GM23338 (cell line): ENCODE results near the gene TEX54. TPM values are rescaled to one million over a fixed set of nuclear protein-coding genes. Genes with fewer than 3 reads are reported as not detected.

Experiments used
- ATAC-seq: fragments of 200-7000 bp; cut with Tn5 transposase; 3 replicates; pipeline ENCODE4 v1.9.1; 2020
- DNase-seq: peaks from one replicate; pipeline ENCODE4 v3.0.0-alpha.2; 2015; ENCODE audit warnings: low spot score
- H2AFZ ChIP-seq: fragments of 200-600 bp; sonication (generic); 2 replicates; pipeline ENCODE4 v1.8.0; 2016; ENCODE audit warnings: antibody characterized with exemption, mild to moderate bottlenecking, moderate library complexity
- H3F3A ChIP-seq: fragments of 200-600 bp; sonication (generic); replicated peaks from 2 replicates; pipeline ENCODE4 v1.8.0; 2017; ENCODE audit warnings: antibody characterized with exemption, mixed run types, low read depth
- H3K27ac ChIP-seq: fragments of 200-600 bp; sonication (generic); 2 replicates; pipeline ENCODE4 v1.6.1; 2016; ENCODE audit warnings: low read depth
- H3K27me3 ChIP-seq: fragments of 200-600 bp; sonication (generic); 2 replicates; pipeline ENCODE4 v1.8.0; 2016; ENCODE audit warnings: mild to moderate bottlenecking, mixed run types, moderate library complexity; ENCODE audit not compliant: insufficient read depth
- H3K36me3 ChIP-seq: fragments of 200-600 bp; sonication (generic); 2 replicates; pipeline ENCODE4 v1.8.0; 2016; ENCODE audit warnings: mild to moderate bottlenecking; ENCODE audit not compliant: insufficient read depth
- H3K4me1 ChIP-seq: fragments of 200-600 bp; sonication (generic); 2 replicates; pipeline ENCODE4 v1.8.0; 2016; ENCODE audit warnings: mild to moderate bottlenecking, moderate library complexity; ENCODE audit not compliant: insufficient read depth
- H3K4me2 ChIP-seq: fragments of 200-600 bp; sonication (generic); 2 replicates; pipeline ENCODE4 v1.7.1; 2017; ENCODE audit warnings: mixed run types
- H3K4me3 ChIP-seq: fragments of 200-600 bp; sonication (generic); 2 replicates; pipeline ENCODE4 v1.6.1; 2016; ENCODE audit warnings: mixed run types
- H3K79me2 ChIP-seq: fragments of 200-600 bp; sonication (generic); replicated peaks from 2 replicates; pipeline ENCODE4 v1.8.0; 2017; ENCODE audit warnings: mild to moderate bottlenecking; ENCODE audit not compliant: insufficient read depth
- H3K9me2 ChIP-seq: fragments of 200-600 bp; sonication (generic); 2 replicates; pipeline ENCODE4 v1.8.0; 2017; ENCODE audit not compliant: insufficient read depth
- H4K20me1 ChIP-seq: fragments of 200-600 bp; sonication (generic); replicated peaks from 2 replicates; pipeline ENCODE4 v1.8.0; 2017; ENCODE audit warnings: mild to moderate bottlenecking; ENCODE audit not compliant: insufficient read depth
- H3K27ac Mint-ChIP-seq: 2 replicates; pipeline ENCODE4 v1.8.0; 2020; ENCODE audit warnings: inconsistent platforms, mild to moderate bottlenecking, moderate library complexity, mixed read lengths
- H3K27me3 Mint-ChIP-seq: 3 replicates; pipeline ENCODE4 v1.8.0; 2022; ENCODE audit warnings: low read depth, mild to moderate bottlenecking, moderate library complexity, mixed read lengths, inconsistent platforms; ENCODE audit not compliant: insufficient read depth, poor library complexity
- H3K36me3 Mint-ChIP-seq: 3 replicates; pipeline ENCODE4 v1.8.0; 2021; ENCODE audit warnings: low read depth, mild to moderate bottlenecking, inconsistent platforms, moderate library complexity, mixed read lengths
- H3K4me1 Mint-ChIP-seq: 3 replicates; pipeline ENCODE4 v1.8.0; 2020; ENCODE audit warnings: mild to moderate bottlenecking, inconsistent platforms, mixed read lengths
- H3K4me3 Mint-ChIP-seq: 3 replicates; pipeline ENCODE4 v1.8.0; 2021; ENCODE audit warnings: moderate library complexity, mild to moderate bottlenecking, inconsistent platforms, mixed read lengths
- H3K9me3 Mint-ChIP-seq: 3 replicates; pipeline ENCODE4 v1.8.0; 2020; ENCODE audit warnings: moderate library complexity, mild to moderate bottlenecking, inconsistent platforms, mixed read lengths
- CREB1 ChIP-seq: fragments of 250-450 bp; sonication (Bioruptor Pico); IDR thresholded peaks from 2 replicates; pipeline ENCODE4 v1.5.0; 2020; ENCODE audit warnings: low read depth, mild to moderate bottlenecking, moderate library complexity
- EZH2 ChIP-seq: fragments of 200-600 bp; sonication (generic); IDR thresholded peaks from one replicate; pipeline ENCODE4 v1.8.0; 2017; ENCODE audit warnings: antibody characterized with exemption, mild to moderate bottlenecking, low read depth; ENCODE audit not compliant: unreplicated experiment
- EZH2phosphoT487 ChIP-seq: fragments of 200-600 bp; sonication (generic); IDR thresholded peaks from one replicate; pipeline ENCODE4 v1.8.1; 2018; ENCODE audit warnings: antibody characterized with exemption; ENCODE audit not compliant: unreplicated experiment
- JUNB ChIP-seq: IDR thresholded peaks from one replicate; pipeline ENCODE4 v1.6.1; 2016; ENCODE audit warnings: antibody characterized with exemption; ENCODE audit not compliant: unreplicated experiment
- NANOG ChIP-seq: IDR thresholded peaks from 2 replicates; pipeline ENCODE4 v1.6.1; 2016; ENCODE audit warnings: antibody characterized with exemption, borderline replicate concordance
- POLR2AphosphoS5 ChIP-seq: IDR thresholded peaks from 2 replicates; pipeline ENCODE4 v1.6.1; 2016; ENCODE audit warnings: antibody characterized with exemption, low read depth
- STAT1 ChIP-seq: IDR thresholded peaks from one replicate; pipeline ENCODE4 v1.6.1; 2016; ENCODE audit warnings: antibody characterized with exemption; ENCODE audit not compliant: unreplicated experiment
- ZNF114 ChIP-seq: fragments of 250-450 bp; sonication (Bioruptor Pico); IDR thresholded peaks from 2 replicates; pipeline ENCODE4 v1.5.0; 2020; ENCODE audit warnings: mild to moderate bottlenecking, moderate library complexity
- ZNF331 ChIP-seq: fragments of 250-450 bp; sonication (Bioruptor Pico); IDR thresholded peaks from 2 replicates; pipeline ENCODE4 v1.5.0; 2020; ENCODE audit warnings: low read depth, mild to moderate bottlenecking, moderate library complexity
- polyA plus RNA-seq: library from polyadenylated mRNA; unstranded; fragments of >200 nt; fragmentation: Nextera tagmentation; extraction: Ambion mirVana; gene quantifications from 2 replicates; pipeline ENCODE4 v1.2.1, GENCODE V29; 2016
- total RNA-seq: library from RNA; depleted of rRNA; stranded (reverse); fragments of >200 nt; shearing (Covaris generic); gene quantifications from 2 replicates; pipeline ENCODE4 v1.2.3, GENCODE V29; 2014
- TF ChIP-seq, protein P1 (sequence below), 2 experiments: fragments of 200-600 bp in 1 of 2; sonication (generic) in 1 of 2; conservative IDR thresholded peaks; 2 replicates each; pipeline versions ENCODE4 v1.5.1 to v1.6.1; 2016 to 2017; ENCODE audit warnings: antibody characterized with exemption in 2 of 2, low read depth in 2 of 2, mild to moderate bottlenecking in 2 of 2, moderate library complexity in 1 of 2
- TF ChIP-seq, protein P2 (sequence below): IDR thresholded peaks from 2 replicates; pipeline ENCODE4 v1.6.1; 2016; ENCODE audit warnings: antibody characterized with exemption
- TF ChIP-seq, protein P3 (sequence below): IDR thresholded peaks from one replicate; pipeline ENCODE4 v1.6.1; 2018; ENCODE audit warnings: antibody characterized with exemption; ENCODE audit not compliant: unreplicated experiment
- TF ChIP-seq, protein P4 (sequence below): fragments of 250-450 bp; sonication (Bioruptor Pico); IDR thresholded peaks from 2 replicates; pipeline ENCODE4 v1.5.0; 2020; ENCODE audit warnings: mild to moderate bottlenecking, moderate library complexity

Gene TEX54
- total and polyA plus RNA-seq, 2 experiments from 2014 or later: 1.9 TPM; not detected in 1

DNA sequence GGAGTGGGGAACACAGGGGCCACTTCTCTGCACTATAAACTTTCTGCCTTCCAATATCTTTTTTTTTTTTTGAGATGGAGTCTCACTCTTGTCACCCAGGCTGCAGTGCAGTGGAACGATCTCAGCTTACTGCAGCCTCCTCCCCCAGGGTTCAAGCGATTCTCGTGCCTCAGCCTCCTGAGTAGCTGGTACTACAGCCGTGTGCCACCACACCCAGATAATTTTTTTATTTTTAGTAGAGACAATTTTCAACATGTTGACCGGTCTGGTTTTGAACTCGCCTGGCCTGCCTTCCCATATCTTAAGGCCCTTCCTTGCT lies 49.7 kb upstream of the TEX54 start:
- Histone ChIP-seq H3F3A (peaks cover 77% of the 10 kb centered on the region), H3K4me3 (peak overlapping the region; percentile 98), H3K27me3 (no peaks in the 10 kb centered on the region), H3K79me2 (peaks cover 90% of the 10 kb centered on the region), H3K9me2 (no peaks in the 10 kb centered on the region), H3K4me2 (peak overlapping the region; percentile 80), H3K36me3 (peaks cover 60% of the 10 kb centered on the region), H3K27ac (peak overlapping the region; percentile 95), H3K4me1 (peaks cover 35% of the 10 kb centered on the region), H4K20me1 (peaks cover 67% of the 10 kb centered on the region), H2AFZ (no peak overlapping the region)
- no peak for ATAC-seq
- peak overlapping the region; percentile 100 for H3K4me3 Mint-ChIP-seq
- H3K27me3 Mint-ChIP-seq: peaks cover 45% of the 10 kb centered on the region
- DNase-seq: no peak
- peaks cover 2% of the 10 kb centered on the region; the same call in 2 of the 3 replicates for H3K9me3 Mint-ChIP-seq
- peaks cover 60% of the 10 kb centered on the region for H3K4me1 Mint-ChIP-seq
- peak overlapping the region; percentile 100 for H3K27ac Mint-ChIP-seq
- peaks cover 99% of the 10 kb centered on the region for H3K36me3 Mint-ChIP-seq
- TF ChIP-seq CREB1 (CRISPR knock-in tag) (no peak), ZNF114 (no peak), STAT1 (no peak), ZNF331 (CRISPR knock-in tag) (no peak), EZH2 (no peak), POLR2AphosphoS5 (no peak), EZH2phosphoT487 (no peak), NANOG (no peak), JUNB (no peak)
- TF ChIP-seq, protein P1, sequence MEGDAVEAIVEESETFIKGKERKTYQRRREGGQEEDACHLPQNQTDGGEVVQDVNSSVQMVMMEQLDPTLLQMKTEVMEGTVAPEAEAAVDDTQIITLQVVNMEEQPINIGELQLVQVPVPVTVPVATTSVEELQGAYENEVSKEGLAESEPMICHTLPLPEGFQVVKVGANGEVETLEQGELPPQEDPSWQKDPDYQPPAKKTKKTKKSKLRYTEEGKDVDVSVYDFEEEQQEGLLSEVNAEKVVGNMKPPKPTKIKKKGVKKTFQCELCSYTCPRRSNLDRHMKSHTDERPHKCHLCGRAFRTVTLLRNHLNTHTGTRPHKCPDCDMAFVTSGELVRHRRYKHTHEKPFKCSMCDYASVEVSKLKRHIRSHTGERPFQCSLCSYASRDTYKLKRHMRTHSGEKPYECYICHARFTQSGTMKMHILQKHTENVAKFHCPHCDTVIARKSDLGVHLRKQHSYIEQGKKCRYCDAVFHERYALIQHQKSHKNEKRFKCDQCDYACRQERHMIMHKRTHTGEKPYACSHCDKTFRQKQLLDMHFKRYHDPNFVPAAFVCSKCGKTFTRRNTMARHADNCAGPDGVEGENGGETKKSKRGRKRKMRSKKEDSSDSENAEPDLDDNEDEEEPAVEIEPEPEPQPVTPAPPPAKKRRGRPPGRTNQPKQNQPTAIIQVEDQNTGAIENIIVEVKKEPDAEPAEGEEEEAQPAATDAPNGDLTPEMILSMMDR (conservative IDR thresholded peaks at IDR 0.05; ENCODE audit: low read depth in 2 of 2): no peak
- TF ChIP-seq, protein P2, sequence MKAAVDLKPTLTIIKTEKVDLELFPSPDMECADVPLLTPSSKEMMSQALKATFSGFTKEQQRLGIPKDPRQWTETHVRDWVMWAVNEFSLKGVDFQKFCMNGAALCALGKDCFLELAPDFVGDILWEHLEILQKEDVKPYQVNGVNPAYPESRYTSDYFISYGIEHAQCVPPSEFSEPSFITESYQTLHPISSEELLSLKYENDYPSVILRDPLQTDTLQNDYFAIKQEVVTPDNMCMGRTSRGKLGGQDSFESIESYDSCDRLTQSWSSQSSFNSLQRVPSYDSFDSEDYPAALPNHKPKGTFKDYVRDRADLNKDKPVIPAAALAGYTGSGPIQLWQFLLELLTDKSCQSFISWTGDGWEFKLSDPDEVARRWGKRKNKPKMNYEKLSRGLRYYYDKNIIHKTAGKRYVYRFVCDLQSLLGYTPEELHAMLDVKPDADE: no peak
- TF ChIP-seq, protein P3, sequence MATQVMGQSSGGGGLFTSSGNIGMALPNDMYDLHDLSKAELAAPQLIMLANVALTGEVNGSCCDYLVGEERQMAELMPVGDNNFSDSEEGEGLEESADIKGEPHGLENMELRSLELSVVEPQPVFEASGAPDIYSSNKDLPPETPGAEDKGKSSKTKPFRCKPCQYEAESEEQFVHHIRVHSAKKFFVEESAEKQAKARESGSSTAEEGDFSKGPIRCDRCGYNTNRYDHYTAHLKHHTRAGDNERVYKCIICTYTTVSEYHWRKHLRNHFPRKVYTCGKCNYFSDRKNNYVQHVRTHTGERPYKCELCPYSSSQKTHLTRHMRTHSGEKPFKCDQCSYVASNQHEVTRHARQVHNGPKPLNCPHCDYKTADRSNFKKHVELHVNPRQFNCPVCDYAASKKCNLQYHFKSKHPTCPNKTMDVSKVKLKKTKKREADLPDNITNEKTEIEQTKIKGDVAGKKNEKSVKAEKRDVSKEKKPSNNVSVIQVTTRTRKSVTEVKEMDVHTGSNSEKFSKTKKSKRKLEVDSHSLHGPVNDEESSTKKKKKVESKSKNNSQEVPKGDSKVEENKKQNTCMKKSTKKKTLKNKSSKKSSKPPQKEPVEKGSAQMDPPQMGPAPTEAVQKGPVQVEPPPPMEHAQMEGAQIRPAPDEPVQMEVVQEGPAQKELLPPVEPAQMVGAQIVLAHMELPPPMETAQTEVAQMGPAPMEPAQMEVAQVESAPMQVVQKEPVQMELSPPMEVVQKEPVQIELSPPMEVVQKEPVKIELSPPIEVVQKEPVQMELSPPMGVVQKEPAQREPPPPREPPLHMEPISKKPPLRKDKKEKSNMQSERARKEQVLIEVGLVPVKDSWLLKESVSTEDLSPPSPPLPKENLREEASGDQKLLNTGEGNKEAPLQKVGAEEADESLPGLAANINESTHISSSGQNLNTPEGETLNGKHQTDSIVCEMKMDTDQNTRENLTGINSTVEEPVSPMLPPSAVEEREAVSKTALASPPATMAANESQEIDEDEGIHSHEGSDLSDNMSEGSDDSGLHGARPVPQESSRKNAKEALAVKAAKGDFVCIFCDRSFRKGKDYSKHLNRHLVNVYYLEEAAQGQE: no peak
- TF ChIP-seq, protein P4, sequence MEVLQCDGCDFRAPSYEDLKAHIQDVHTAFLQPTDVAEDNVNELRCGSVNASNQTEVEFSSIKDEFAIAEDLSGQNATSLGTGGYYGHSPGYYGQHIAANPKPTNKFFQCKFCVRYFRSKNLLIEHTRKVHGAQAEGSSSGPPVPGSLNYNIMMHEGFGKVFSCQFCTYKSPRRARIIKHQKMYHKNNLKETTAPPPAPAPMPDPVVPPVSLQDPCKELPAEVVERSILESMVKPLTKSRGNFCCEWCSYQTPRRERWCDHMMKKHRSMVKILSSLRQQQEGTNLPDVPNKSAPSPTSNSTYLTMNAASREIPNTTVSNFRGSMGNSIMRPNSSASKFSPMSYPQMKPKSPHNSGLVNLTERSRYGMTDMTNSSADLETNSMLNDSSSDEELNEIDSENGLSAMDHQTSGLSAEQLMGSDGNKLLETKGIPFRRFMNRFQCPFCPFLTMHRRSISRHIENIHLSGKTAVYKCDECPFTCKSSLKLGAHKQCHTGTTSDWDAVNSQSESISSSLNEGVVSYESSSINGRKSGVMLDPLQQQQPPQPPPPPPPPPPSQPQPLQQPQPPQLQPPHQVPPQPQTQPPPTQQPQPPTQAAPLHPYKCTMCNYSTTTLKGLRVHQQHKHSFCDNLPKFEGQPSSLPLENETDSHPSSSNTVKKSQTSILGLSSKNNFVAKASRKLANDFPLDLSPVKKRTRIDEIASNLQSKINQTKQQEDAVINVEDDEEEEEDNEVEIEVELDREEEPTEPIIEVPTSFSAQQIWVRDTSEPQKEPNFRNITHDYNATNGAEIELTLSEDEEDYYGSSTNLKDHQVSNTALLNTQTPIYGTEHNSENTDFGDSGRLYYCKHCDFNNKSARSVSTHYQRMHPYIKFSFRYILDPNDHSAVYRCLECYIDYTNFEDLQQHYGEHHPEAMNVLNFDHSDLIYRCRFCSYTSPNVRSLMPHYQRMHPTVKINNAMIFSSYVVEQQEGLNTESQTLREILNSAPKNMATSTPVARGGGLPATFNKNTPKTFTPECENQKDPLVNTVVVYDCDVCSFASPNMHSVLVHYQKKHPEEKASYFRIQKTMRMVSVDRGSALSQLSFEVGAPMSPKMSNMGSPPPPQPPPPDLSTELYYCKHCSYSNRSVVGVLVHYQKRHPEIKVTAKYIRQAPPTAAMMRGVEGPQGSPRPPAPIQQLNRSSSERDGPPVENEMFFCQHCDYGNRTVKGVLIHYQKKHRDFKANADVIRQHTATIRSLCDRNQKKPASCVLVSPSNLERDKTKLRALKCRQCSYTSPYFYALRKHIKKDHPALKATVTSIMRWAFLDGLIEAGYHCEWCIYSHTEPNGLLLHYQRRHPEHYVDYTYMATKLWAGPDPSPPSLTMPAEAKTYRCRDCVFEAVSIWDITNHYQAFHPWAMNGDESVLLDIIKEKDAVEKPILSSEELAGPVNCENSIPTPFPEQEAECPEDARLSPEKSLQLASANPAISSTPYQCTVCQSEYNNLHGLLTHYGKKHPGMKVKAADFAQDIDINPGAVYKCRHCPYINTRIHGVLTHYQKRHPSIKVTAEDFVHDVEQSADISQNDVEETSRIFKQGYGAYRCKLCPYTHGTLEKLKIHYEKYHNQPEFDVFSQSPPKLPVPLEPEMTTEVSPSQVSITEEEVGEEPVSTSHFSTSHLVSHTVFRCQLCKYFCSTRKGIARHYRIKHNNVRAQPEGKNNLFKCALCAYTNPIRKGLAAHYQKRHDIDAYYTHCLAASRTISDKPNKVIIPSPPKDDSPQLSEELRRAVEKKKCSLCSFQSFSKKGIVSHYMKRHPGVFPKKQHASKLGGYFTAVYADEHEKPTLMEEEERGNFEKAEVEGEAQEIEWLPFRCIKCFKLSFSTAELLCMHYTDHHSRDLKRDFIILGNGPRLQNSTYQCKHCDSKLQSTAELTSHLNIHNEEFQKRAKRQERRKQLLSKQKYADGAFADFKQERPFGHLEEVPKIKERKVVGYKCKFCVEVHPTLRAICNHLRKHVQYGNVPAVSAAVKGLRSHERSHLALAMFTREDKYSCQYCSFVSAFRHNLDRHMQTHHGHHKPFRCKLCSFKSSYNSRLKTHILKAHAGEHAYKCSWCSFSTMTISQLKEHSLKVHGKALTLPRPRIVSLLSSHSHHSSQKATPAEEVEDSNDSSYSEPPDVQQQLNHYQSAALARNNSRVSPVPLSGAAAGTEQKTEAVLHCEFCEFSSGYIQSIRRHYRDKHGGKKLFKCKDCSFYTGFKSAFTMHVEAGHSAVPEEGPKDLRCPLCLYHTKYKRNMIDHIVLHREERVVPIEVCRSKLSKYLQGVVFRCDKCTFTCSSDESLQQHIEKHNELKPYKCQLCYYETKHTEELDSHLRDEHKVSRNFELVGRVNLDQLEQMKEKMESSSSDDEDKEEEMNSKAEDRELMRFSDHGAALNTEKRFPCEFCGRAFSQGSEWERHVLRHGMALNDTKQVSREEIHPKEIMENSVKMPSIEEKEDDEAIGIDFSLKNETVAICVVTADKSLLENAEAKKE (CRISPR knock-in tag): no peak
